ENCODE measurements around the gene HOOK2. TPM values are rescaled to one million over a fixed set of nuclear protein-coding genes. Genes with fewer than 3 reads are reported as not detected.
"Not testable (repeated sequence)": the region's sequence is repeated elsewhere in the genome, so short reads cannot be mapped to it uniquely, and the experiment has no call there.

HOOK2 gene
- polyA plus RNA-seq (2013, experiment 1 of 2): 25.7 TPM
- polyA plus RNA-seq (2013, experiment 2 of 2): 28.2 TPM

- WGBS (ENCODE audit: extremely low coverage, insufficient coverage, low lambda C conversion rate): no CpG with 5 or more reads among the region's 58 CpGs
- H3K79me2 ChIP-seq (ENCODE audit: control insufficient read depth, insufficient read depth, low read length): no peaks in the 10 kb centered on the region
- peak within 1 kb of the TSS; percentile 95 for H3K56ac ChIP-seq (ENCODE audit: low read length)
- H3K36me3 ChIP-seq (ENCODE audit: control insufficient read depth, insufficient read depth, low read length): no peaks in the 10 kb centered on the region
- H3K4me2 ChIP-seq (ENCODE audit: low read length): peak within 1 kb of the TSS; percentile 87
- H3K79me1 ChIP-seq (ENCODE audit: low read length): no peaks in the 10 kb centered on the region
- H3K23ac ChIP-seq (ENCODE audit: low read length): no peak within 1 kb of the TSS
- DNase-seq: peak; percentile 91
- H3K4me1 ChIP-seq (ENCODE audit: control insufficient read depth, low read depth, low read length): peaks cover 8% of the 10 kb centered on the region
- H4K5ac ChIP-seq (ENCODE audit: low read length): no peak within 1 kb of the TSS
- H2BK5ac ChIP-seq (ENCODE audit: low read length): no peak within 1 kb of the TSS
- no peak within 1 kb of the TSS for H2AK5ac ChIP-seq (ENCODE audit: low read length)
- no peak within 1 kb of the TSS for H3K4ac ChIP-seq (ENCODE audit: low read depth, low read length)
- H4K8ac ChIP-seq (ENCODE audit: low read depth, low read length): no peak within 1 kb of the TSS
- H3K4me3 ChIP-seq (ENCODE audit: low read length): peak within 1 kb of the TSS; percentile 45
- H3K18ac ChIP-seq (ENCODE audit: low read length): peak within 1 kb of the TSS; percentile 13
- H3K9ac ChIP-seq (ENCODE audit: low read length): peak within 1 kb of the TSS; percentile 77
- peak within 1 kb of the TSS; percentile 15 for H3K27ac ChIP-seq (ENCODE audit: low read depth, low read length)
- no peak within 1 kb of the TSS for H2BK15ac ChIP-seq (replicated peaks; ENCODE audit: low read depth)
- no peaks in the 10 kb centered on the region for H3K27me3 ChIP-seq (ENCODE audit: insufficient read depth, low read length, poor library complexity)
- H2BK120ac ChIP-seq (ENCODE audit: low read depth, low read length): no peak within 1 kb of the TSS
Measured at GRCh38 chr19:12774588-12775555, at the start of gene HOOK2. TSS of gene HOOK2 (minus strand) at chr19:12775552. CDS start at chr19:12775449, 103 bp downstream.

DNA sequence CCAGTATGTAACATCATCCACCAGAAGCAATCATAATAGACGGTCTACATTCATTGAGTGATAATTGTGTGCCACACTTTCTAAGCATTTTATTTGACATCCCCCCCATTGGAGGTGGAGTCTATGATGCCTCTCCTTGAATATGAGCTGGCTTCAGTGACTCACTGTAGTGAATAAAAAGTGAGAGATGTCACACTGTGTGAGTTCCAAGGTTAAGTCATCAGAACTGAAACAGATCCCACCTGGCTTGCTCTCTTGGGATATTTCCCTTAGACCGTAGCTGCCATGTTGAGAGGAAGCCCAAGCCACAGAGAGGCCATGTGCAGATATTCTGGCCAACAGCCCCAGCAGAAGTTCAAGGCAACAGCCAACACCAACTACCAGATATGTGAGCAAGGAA lies 46.4 kb upstream of the HOOK2 start:
- no peak overlapping the region for H4K5ac ChIP-seq (ENCODE audit: low read length)
- no peak overlapping the region for H2BK15ac ChIP-seq (replicated peaks; ENCODE audit: low read depth)
- H3K56ac ChIP-seq (ENCODE audit: low read length): no peak overlapping the region
- H3K79me1 ChIP-seq (ENCODE audit: low read length): no peaks in the 10 kb centered on the region
- no peak overlapping the region for H3K4me2 ChIP-seq (ENCODE audit: low read length)
- H3K27me3 ChIP-seq (ENCODE audit: insufficient read depth, low read length, poor library complexity): no peaks in the 10 kb centered on the region
- no peak overlapping the region for H3K23ac ChIP-seq (ENCODE audit: low read length)
- no peaks in the 10 kb centered on the region for H3K4me1 ChIP-seq (ENCODE audit: control insufficient read depth, low read depth, low read length)
- no peak overlapping the region for H2BK120ac ChIP-seq (ENCODE audit: low read depth, low read length)
- no peaks in the 10 kb centered on the region for H3K79me2 ChIP-seq (ENCODE audit: control insufficient read depth, insufficient read depth, low read length)
- H4K8ac ChIP-seq (ENCODE audit: low read depth, low read length): no peak overlapping the region
- H3K36me3 ChIP-seq (ENCODE audit: control insufficient read depth, insufficient read depth, low read length): no peaks in the 10 kb centered on the region
- no peak overlapping the region for H2BK5ac ChIP-seq (ENCODE audit: low read length)
- no peak overlapping the region for H2AK5ac ChIP-seq (ENCODE audit: low read length)
- H3K18ac ChIP-seq (ENCODE audit: low read length): no peak overlapping the region
- WGBS (ENCODE audit: extremely low coverage, insufficient coverage, low lambda C conversion rate): no CpG with 5 or more reads among the region's 2 CpGs
- H3K4ac ChIP-seq (ENCODE audit: low read depth, low read length): no peak overlapping the region
- H3K9ac ChIP-seq (ENCODE audit: low read length): no peak overlapping the region
- no peak for DNase-seq
- no peak overlapping the region for H3K4me3 ChIP-seq (ENCODE audit: low read length)
- no peak overlapping the region for H3K27ac ChIP-seq (ENCODE audit: low read depth, low read length)

DNA sequence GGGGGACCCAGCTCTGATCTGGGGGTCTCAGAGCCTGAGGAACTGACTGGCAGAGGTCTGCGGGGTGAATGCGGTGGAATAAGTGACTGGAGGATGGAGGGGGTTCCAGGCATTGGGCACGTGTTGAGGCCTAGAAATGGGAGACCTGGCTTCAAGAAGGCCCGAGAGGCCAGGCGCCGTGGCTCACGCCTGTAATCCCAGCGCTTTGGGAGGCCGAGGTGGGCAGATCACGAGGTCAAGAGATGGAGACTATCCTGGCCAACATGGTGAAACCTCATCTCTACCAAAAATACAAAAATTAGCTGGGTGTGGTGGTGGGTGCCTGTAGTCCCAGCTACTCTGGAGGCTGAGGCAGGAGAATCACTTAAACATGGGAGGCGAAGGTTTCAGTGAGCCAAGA lies 42.5 kb upstream of the HOOK2 start:
- H2BK15ac ChIP-seq (replicated peaks; ENCODE audit: low read depth); H4K8ac ChIP-seq (ENCODE audit: low read depth, low read length); H3K9ac ChIP-seq (ENCODE audit: low read length); H3K79me2 ChIP-seq (ENCODE audit: control insufficient read depth, insufficient read depth, low read length); H3K56ac ChIP-seq (ENCODE audit: low read length); H2AK5ac ChIP-seq (ENCODE audit: low read length); H2BK5ac ChIP-seq (ENCODE audit: low read length); H2BK120ac ChIP-seq (ENCODE audit: low read depth, low read length); H3K4me1 ChIP-seq (ENCODE audit: control insufficient read depth, low read depth, low read length); H3K27ac ChIP-seq (ENCODE audit: low read depth, low read length); H3K36me3 ChIP-seq (ENCODE audit: control insufficient read depth, insufficient read depth, low read length); H3K4me3 ChIP-seq (ENCODE audit: low read length); H3K4me2 ChIP-seq (ENCODE audit: low read length); H4K5ac ChIP-seq (ENCODE audit: low read length); DNase-seq; H3K18ac ChIP-seq (ENCODE audit: low read length); H3K27me3 ChIP-seq (ENCODE audit: insufficient read depth, low read length, poor library complexity); H3K23ac ChIP-seq (ENCODE audit: low read length); H3K4ac ChIP-seq (ENCODE audit: low read depth, low read length); H3K79me1 ChIP-seq (ENCODE audit: low read length): not testable (repeated sequence)
- no CpG with 5 or more reads among the region's 11 CpGs for WGBS (ENCODE audit: extremely low coverage, insufficient coverage, low lambda C conversion rate)

GRCh38 chr19:12817188-12817587 lies 41.8 kb upstream of the HOOK2 start:
- not testable (repeated sequence) for H2BK15ac ChIP-seq (replicated peaks; ENCODE audit: low read depth); H3K4me3 ChIP-seq (ENCODE audit: low read length); H3K23ac ChIP-seq (ENCODE audit: low read length); H3K36me3 ChIP-seq (ENCODE audit: control insufficient read depth, insufficient read depth, low read length); H3K79me1 ChIP-seq (ENCODE audit: low read length); H3K9ac ChIP-seq (ENCODE audit: low read length); DNase-seq; H3K18ac ChIP-seq (ENCODE audit: low read length); H3K4me2 ChIP-seq (ENCODE audit: low read length); H3K4ac ChIP-seq (ENCODE audit: low read depth, low read length); H2AK5ac ChIP-seq (ENCODE audit: low read length); H3K27ac ChIP-seq (ENCODE audit: low read depth, low read length); H2BK120ac ChIP-seq (ENCODE audit: low read depth, low read length); H3K4me1 ChIP-seq (ENCODE audit: control insufficient read depth, low read depth, low read length); H3K79me2 ChIP-seq (ENCODE audit: control insufficient read depth, insufficient read depth, low read length); H3K27me3 ChIP-seq (ENCODE audit: insufficient read depth, low read length, poor library complexity); H4K8ac ChIP-seq (ENCODE audit: low read depth, low read length); H4K5ac ChIP-seq (ENCODE audit: low read length); H3K56ac ChIP-seq (ENCODE audit: low read length); H2BK5ac ChIP-seq (ENCODE audit: low read length)
- WGBS (ENCODE audit: extremely low coverage, insufficient coverage, low lambda C conversion rate): no CpG with 5 or more reads among the region's 6 CpGs

GRCh38 chr19:12815088-12815487 lies 39.7 kb upstream of the HOOK2 start:
- H4K8ac ChIP-seq (ENCODE audit: low read depth, low read length): no peak overlapping the region
- H3K4ac ChIP-seq (ENCODE audit: low read depth, low read length): no peak overlapping the region
- H4K5ac ChIP-seq (ENCODE audit: low read length): no peak overlapping the region
- H3K18ac ChIP-seq (ENCODE audit: low read length): no peak overlapping the region
- no peak overlapping the region for H3K9ac ChIP-seq (ENCODE audit: low read length)
- DNase-seq: no peak
- H3K56ac ChIP-seq (ENCODE audit: low read length): no peak overlapping the region
- H3K79me2 ChIP-seq (ENCODE audit: control insufficient read depth, insufficient read depth, low read length): no peaks in the 10 kb centered on the region
- H3K27me3 ChIP-seq (ENCODE audit: insufficient read depth, low read length, poor library complexity): no peaks in the 10 kb centered on the region
- no peak overlapping the region for H2BK120ac ChIP-seq (ENCODE audit: low read depth, low read length)
- H3K4me3 ChIP-seq (ENCODE audit: low read length): no peak overlapping the region
- peaks cover 5% of the 10 kb centered on the region for H3K36me3 ChIP-seq (ENCODE audit: control insufficient read depth, insufficient read depth, low read length)
- no peaks in the 10 kb centered on the region for H3K79me1 ChIP-seq (ENCODE audit: low read length)
- H2BK5ac ChIP-seq (ENCODE audit: low read length): no peak overlapping the region
- no peak overlapping the region for H2AK5ac ChIP-seq (ENCODE audit: low read length)
- no peak overlapping the region for H2BK15ac ChIP-seq (replicated peaks; ENCODE audit: low read depth)
- H3K27ac ChIP-seq (ENCODE audit: low read depth, low read length): no peak overlapping the region
- no peak overlapping the region for H3K23ac ChIP-seq (ENCODE audit: low read length)
- no peaks in the 10 kb centered on the region for H3K4me1 ChIP-seq (ENCODE audit: control insufficient read depth, low read depth, low read length)
- H3K4me2 ChIP-seq (ENCODE audit: low read length): no peak overlapping the region
- no CpG with 5 or more reads among the region's 7 CpGs for WGBS (ENCODE audit: extremely low coverage, insufficient coverage, low lambda C conversion rate)
